ENCODE measurements around the gene PSMB7. TPM values are rescaled to one million over a fixed set of nuclear protein-coding genes. Genes with fewer than 3 reads are reported as not detected.

PSMB7 gene
- total and polyA plus RNA-seq, 12 donors, result 148 to 308 (median 163) TPM

- ATAC-seq (no peak), DNase-seq (no peak)
- no peaks in the 10 kb centered on the region for H3K36me3 ChIP-seq
- H3K4me1 ChIP-seq, result peaks cover 0 to 25% (median 12%) of the 10 kb centered on the region in 9 donors
- 65 to 66% methylated on average over 4 of the region's 4 CpGs for WGBS, 2 donors
- H3K9me3 ChIP-seq, result no peaks in the 10 kb centered on the region
- H3K27me3 ChIP-seq, result peaks cover 12 to 33% (median 31%) of the 10 kb centered on the region in 7 donors
- intact Hi-C loops (cut with DNase I), result no loop called here
- H3K4me3 ChIP-seq, result no peak overlapping the region
- no peak for TF ChIP-seq CTCF (IDR thresholded peaks at IDR 0.05)
- H3K27ac ChIP-seq, result peak overlapping the region in 1 of 10 donors; percentile 37
Measured at GRCh38 chr9:124447297-124447661, 32.0 kb upstream of the PSMB7 start.

- intact Hi-C loops (cut with DNase I), result no loop called here
- ATAC-seq (no peak), DNase-seq (no peak)
- Histone ChIP-seq H3K27me3 (peaks cover 0 to 8% (median 3%) of the 10 kb centered on the region in 7 donors), H3K4me1 (peaks cover 0 to 15% (median 5%) of the 10 kb centered on the region in 9 donors), H3K27ac (no peak overlapping the region), H3K9me3 (peaks cover 0 to 3% (median 0%) of the 10 kb centered on the region in 11 donors), H3K36me3 (no peaks in the 10 kb centered on the region), H3K4me3 (no peak overlapping the region)
- 89 to 90% methylated on average over 3 of the region's 3 CpGs for WGBS, 2 donors
- TF ChIP-seq CTCF (IDR thresholded peaks at IDR 0.05), result no peak
Measured at GRCh38 chr9:124444166-124444565, 28.9 kb upstream of the PSMB7 start.

- Histone ChIP-seq H3K27ac (no peak overlapping the region), H3K9me3 (peaks cover 0 to 6% (median 0%) of the 10 kb centered on the region in 11 donors), H3K4me1 (peaks cover 0 to 12% (median 5%) of the 10 kb centered on the region in 9 donors), H3K27me3 (peaks cover 0 to 6% (median 0%) of the 10 kb centered on the region in 7 donors), H3K4me3 (no peak overlapping the region), H3K36me3 (no peaks in the 10 kb centered on the region)
- DNase-seq (no peak), ATAC-seq (no peak)
- intact Hi-C loops (cut with DNase I), result no loop called here
- 87 to 95% methylated on average over 2 of the region's 2 CpGs for WGBS, 2 donors
- TF ChIP-seq CTCF (IDR thresholded peaks at IDR 0.05), result no peak
Measured at GRCh38 chr9:124443625-124444024, 28.4 kb upstream of the PSMB7 start.

DNA sequence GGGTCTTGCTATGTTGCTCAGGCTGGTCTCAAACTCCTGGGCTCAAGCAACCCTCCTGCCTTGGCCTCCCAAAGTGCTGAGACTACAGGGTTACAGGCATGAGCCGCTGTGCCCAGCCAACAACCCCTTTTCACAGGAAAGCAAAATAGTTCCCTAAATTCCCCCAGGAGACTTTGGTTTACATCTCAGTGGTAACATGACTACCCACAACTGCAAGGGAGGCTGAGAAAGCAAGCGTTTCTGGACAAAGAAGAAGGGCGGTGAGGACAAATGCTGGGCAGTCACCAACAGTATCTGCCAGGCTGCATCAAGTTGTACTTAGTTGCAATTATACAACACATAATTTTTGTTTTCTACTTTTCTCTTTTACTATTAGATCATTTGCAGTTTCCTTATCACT, 27.6 kb upstream of the PSMB7 start:
- H3K27ac ChIP-seq, result no peak overlapping the region
- WGBS, 2 donors, result 82 to 88% methylated on average over 3 of the region's 3 CpGs
- ATAC-seq (no peak), DNase-seq (no peak)
- no peak overlapping the region for H3K4me3 ChIP-seq
- TF ChIP-seq CTCF (IDR thresholded peaks at IDR 0.05), result no peak
- H3K4me1 ChIP-seq, result peaks cover 0 to 6% (median 0%) of the 10 kb centered on the region in 9 donors
- intact Hi-C loops (cut with DNase I), result no loop called here
- H3K27me3 ChIP-seq, result peaks cover 0 to 8% (median 3%) of the 10 kb centered on the region in 7 donors
- no peaks in the 10 kb centered on the region for H3K36me3 ChIP-seq
- peaks cover 0 to 6% (median 0%) of the 10 kb centered on the region in 11 donors for H3K9me3 ChIP-seq
